Measurements from ENCODE around the gene SLC6A4.

The SLC6A4 gene

GRCh38 chr17:30235386-30236296 lies at the start of gene SLC6A4:
Gene SLC6A4 (minus strand): TSS chr17:30235697. CDS start chr17:30221958, 13,739 bp downstream.
- no peak for DNase-seq

DNA sequence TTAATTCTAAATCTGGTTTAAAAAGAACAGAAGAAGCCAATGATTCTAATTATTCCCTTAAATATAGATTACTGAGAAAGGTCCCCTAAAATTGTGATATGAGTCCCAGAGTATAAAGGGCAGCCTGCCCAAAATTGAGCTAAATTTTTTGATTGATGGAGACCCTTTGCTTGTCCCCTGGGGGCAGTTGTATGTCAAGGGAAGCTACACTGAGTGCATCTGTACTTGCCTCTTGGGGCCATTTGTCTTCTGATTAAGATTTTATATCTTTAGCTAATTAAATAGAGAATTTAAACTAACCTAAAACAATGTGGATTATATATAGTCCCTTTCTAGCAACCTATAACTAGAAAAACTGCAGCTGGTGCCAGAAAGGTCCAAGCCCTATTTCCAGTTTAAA lies 43.7 kb upstream of the SLC6A4 start:
- DNase-seq: no peak

DNA sequence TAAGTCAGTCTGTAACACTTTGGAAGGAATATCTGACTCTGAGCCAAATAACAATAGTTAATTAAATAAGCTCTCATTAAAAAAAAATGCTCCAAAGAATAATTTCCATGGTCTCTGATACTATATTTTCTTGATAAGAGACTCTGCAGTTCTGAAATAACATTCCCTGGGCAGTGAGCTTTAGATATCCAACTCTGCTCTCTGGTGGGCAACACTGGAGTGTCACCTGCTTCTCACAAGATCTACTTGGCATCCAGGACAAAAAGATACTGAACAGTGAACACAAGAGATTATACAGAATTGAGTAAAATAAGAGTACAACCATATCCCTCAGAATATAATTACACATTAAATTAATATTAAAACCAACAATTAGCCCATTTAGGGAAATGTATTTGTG lies 42.5 kb upstream of the SLC6A4 start:
- peak in 3 of 56 donors; percentile 2 to 29 (median 9) for DNase-seq

DNA sequence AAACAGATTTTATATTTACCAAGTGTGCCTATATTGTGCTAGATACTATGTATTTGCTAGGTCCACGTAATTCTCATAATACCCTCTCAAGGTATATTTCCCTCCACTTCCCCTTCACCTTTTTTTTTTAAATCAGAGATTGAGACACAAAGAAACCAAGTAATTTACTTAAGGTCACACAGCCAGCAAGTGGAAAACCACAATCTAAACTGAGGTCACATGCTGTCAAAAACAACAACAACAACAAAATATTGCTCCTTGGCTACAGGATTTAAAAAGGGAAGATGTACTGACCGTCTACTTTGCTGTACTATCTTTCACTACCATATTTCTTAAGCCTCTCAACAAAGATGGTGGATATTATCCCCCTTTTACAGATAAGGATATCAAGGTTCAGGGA lies 40.4 kb upstream of the SLC6A4 start:
- no peak for DNase-seq

DNA sequence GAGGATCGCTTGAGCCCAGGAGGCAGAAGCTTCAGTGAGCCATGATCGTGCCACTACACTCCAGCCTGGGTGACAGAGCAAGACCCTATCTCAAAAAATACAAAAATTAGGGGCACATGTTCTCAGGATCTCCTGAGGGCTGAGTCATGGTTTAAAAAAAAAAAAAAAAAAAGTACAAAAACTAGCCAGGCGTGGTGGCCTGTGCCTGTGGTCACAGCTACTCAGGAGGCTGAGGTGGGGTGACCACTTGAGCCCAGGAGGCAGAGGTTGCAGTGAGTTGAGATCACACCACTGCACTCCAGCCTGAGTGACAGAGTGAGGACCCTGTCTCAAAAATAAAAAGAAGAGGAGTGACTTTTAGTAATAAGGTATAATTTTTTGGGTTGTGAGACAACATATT lies 39.4 kb upstream of the SLC6A4 start:
- DNase-seq: no peak

GRCh38 chr17:30273373-30273772 lies 37.9 kb upstream of the SLC6A4 start:
- no peak for DNase-seq

- no peak for DNase-seq
These were observed 35.6 kb upstream of the SLC6A4 start for GRCh38 chr17:30271102-30271501.

GRCh38 chr17:30267625-30268024 lies 32.1 kb upstream of the SLC6A4 start:
- DNase-seq: no peak

DNA sequence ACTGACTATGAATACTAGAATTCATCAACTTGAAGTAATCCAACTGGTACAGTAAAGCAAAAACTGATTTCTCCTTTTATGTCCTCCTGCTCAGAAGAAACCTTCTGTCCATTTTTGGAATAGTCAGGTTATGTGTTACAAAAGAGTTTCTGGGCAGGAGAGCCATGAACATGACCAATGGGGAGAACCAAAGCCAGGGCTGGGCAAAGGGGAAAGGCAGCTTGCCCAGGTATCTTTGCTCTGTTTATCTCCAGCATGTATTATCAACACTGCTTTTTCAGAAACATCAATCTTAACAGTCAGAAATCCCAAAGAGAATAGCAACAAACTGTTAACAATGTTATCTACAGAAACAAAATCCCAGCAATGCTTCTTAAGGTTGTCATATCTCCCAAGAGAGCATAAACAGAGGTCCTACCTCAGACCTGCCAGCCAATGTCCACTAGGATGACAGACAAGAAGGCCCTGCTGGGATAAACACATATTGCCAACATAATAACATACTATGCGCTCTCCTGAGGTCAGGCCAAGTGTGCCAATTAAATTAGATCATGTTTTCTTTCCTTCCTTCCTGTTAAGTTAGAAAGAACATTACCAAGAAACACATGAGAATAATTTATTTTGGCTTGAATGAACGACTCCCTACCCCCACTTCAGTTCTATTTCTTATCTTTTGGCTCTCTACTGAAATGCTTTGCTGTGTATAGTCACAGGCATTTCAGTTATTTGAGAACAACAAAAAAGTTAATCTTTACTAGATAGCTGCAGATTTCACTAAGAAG lies 28.2 kb upstream of the SLC6A4 start:
- DNase-seq: no peak

DNA sequence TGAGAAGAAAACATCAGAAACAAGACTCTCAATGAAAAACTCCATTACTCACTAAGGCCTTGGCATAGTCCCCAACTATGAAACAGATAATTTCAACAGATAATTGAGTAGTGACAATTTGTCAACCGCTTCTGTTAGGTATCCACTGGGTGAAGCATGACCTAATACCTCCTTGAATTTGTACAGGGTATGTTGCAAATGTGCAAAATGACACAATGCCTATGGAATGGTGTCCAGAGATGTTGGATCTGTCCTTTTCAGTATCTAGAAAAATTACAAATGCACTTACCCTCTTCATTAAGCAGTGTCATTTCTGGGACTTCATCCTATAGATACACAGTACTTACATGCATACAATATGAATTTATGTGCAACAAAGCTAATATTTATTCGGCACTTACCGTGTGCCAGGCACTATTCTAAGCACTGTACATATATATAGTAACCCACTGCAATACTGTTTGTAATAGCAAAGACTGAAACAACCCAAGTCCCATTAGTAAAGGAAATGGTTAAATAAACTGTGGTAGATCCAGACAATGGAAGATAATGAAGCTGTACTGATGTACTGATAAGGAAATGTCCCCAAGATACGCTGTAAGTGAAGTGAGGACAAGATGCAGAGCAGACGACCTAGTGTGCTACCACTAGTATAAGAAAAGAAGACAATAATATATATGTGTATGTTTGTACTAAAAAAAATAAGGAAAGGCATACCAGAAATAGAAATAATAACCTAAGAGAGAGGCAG lies 21.4 kb upstream of the SLC6A4 start:
- no peak for DNase-seq

GRCh38 chr17:30254150-30254549 lies 18.7 kb upstream of the SLC6A4 start:
- DNase-seq: no peak

DNA sequence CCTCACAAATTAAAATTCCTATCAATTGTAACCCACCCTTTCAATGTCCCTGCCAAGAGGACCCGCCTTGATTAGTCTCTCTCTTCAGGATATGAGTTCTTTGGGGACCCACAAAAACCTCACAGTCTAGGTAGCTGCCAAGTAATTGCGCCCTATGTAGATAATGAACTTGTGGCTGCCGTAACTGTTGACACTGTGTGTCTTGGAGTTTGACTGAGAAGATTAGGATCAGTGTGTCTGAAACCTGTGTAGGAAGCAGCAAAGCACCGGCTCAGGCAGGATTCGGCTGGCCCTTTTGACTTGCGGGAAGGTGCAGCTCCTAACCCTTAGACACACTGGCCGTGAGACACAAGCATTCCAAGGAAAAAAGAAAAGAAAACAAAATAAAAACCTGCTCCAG lies 17.8 kb upstream of the SLC6A4 start:
- DNase-seq: no peak

DNA sequence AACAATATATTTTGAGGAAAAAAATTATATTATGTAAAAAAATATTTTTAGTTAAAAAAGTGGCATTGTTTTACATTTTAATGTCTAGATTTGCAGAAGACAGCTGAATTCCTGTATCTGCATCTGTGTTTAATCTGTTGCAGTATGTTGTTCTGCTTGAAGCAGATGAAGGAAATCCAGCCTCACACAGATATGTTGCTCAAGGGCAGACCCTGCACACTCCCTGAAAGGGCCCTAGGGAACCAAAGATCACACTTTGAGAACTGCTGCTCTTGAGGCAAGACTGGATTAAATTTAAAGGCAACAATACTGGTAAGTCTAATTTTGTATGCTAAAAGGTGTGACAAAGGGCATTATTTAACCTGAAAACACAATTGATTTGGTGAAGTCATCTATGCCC lies 16.4 kb upstream of the SLC6A4 start:
- no peak for DNase-seq

DNA sequence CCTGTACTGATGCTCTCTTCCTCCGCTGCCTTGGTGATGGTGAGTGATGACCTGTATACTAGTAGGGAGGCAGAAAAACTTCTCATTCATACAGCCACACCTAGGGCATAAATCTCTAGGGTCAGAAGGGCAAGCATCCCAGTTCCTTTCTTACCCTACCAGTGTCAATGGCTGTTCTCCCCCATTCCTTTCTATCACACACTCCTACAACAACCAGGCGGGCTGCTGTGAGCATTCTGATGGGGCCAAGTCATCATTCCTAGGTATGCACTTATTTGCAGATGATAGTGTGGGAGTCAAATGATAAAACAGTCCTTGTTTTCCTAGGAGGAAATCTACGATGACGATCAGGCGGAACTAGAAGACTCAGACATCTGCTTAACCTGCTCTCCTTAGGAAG lies 14.0 kb upstream of the SLC6A4 start:
- no peak for DNase-seq

GRCh38 chr17:30248786-30249185 lies 13.3 kb upstream of the SLC6A4 start:
- DNase-seq: no peak

DNA sequence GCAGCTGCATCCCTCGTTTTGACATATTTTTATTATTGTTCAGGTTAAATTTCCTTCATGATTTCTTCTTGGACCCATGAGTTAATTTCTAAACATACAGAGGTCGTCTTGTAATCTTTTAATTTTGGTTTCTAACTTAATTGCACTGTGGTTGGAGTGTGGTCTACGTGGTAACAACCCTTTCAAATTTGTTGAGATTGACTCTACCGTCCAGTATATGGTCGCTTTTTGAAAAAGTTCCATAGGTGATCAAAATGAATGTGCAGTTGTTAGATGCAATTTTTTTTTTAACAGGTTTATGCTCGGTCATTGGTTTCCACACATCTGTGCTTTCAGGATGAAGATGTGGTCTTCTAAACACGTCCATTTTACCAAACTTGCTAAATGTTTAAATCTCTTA lies 11.0 kb upstream of the SLC6A4 start:
- no peak for DNase-seq

- no peak for DNase-seq
These were observed 9.4 kb upstream of the SLC6A4 start for GRCh38 chr17:30244853-30245385.

DNA sequence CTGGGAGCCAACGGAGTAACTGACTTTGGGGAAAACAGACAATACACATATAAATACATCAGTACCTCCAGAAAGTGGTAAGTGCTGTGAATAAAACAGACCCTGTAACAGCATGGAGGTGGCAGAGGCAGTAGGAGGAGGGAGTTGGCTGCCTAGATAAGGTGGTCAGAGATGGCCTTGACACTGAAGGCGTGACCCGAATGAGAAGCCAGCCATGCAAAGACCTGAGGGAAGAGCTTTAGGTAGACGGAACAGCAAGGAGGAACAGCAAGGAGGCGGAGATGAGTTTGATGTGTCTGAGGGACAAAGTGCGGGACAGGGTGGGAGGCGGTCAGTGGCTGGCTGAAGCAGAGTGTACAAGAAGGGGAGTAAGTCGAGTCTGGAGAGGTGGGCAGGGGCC lies 8.1 kb upstream of the SLC6A4 start:
- no peak for DNase-seq

GRCh38 chr17:30243002-30243401 lies 7.5 kb upstream of the SLC6A4 start:
- DNase-seq: no peak

- no peak for DNase-seq
These were observed 5.6 kb upstream of the SLC6A4 start for GRCh38 chr17:30241051-30241450.

DNA sequence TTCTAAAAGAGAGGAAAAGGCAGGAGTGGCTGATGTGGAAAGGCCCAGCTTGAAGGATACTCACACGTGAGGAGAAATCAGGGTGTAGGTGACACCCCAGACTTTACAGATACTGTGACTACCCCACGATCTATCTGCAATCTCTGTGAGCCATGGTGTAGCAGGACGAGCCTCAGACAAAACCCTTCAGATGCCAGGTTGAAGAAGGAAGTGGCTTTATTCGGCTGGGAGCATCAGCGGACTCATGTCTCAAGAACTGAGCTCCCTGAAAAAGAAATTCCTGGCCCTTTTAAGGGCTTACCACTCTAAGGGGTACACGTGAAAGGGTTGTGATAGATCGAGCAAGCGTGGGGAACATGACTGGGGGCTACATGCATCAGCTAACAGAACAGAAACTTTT lies 4.7 kb upstream of the SLC6A4 start:
- DNase-seq: no peak

DNA sequence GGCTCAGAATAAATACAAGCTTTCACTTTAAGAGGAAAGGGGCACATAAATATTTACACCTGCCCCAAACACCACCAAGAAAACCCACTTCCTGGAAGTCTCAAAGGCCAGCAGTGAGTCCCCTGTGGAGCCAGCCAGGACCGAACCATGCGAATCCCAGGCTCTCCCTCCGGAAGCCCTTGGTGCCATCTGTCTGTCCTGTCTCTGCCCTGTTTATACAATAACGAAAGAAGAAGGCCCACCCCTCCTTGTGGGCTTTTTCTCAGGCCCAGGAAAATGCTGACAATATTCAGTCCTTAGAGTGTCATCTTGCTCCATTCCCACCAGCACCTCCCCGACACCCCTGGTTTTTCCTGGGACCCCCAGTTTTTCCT lies 3.6 kb upstream of the SLC6A4 start:
- DNase-seq: no peak
